Measurements from ENCODE around the gene RPS6KL1.

DNA sequence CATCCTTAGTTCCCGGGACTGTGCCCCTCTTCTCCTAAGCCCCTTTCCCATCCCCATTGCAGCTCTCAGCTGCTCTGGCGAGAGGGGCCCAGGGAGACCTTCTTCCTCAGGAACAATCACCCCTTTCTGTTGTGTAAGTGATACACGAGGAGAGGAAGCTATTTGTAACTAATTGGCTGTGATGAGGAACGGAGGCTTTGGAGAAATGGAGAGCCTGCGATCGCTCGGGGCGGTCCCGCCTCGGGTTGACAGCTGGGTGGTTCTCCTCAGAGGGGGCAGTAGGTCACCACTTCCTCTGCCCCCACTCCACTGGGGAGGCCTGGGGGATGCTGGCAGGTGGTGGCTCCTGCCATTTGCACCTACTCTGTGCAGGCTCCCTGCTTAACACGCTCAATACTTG, 39.0 kb upstream of the RPS6KL1 start:
- TF ChIP-seq ZNF274 (IDR thresholded peaks at IDR 0.05; ENCODE audit: low read depth, low read length) = no peak
- TF ChIP-seq SUZ12 (IDR thresholded peaks at IDR 0.05; ENCODE audit: extremely low read depth, insufficient read depth, insufficient read length) = no peak
- no peak for TF ChIP-seq YY1 (IDR thresholded peaks at IDR 0.05; ENCODE audit: insufficient read depth, insufficient read length)

Measured in NT2/D1 (cell line).